ENCODE data around the gene BBS10. TPM values are rescaled to one million over a fixed set of nuclear protein-coding genes. Genes with fewer than 3 reads are reported as not detected.

The BBS10 gene
- total RNA-seq, 1 donor = 13.8 TPM

GRCh38 chr12:76303989-76304460, 44.2 kb downstream of the BBS10 start:
- TF ChIP-seq CTCF (IDR thresholded peaks at IDR 0.05; ENCODE audit: insufficient read depth, low read depth, low read length) = no peak
- peak; percentile 46 for DNase-seq (ENCODE audit: low read depth)
- no peak overlapping the region for H3K4me3 ChIP-seq (ENCODE audit: low read depth, low read length)

- TF ChIP-seq CTCF (IDR thresholded peaks at IDR 0.05; ENCODE audit: insufficient read depth, low read depth, low read length) = no peak
- no peak for DNase-seq (ENCODE audit: low read depth)
- H3K4me3 ChIP-seq (ENCODE audit: low read depth, low read length) = no peak overlapping the region
Measured at GRCh38 chr12:76303365-76303764, 44.9 kb downstream of the BBS10 start.

- H3K4me3 ChIP-seq (ENCODE audit: low read depth, low read length) = no peak overlapping the region
- no peak for TF ChIP-seq CTCF (IDR thresholded peaks at IDR 0.05; ENCODE audit: insufficient read depth, low read depth, low read length)
- no peak for DNase-seq (ENCODE audit: low read depth)
Measured at GRCh38 chr12:76300297-76300665, 47.9 kb downstream of the BBS10 start.

- no peak for DNase-seq (ENCODE audit: low read depth)
- no peak overlapping the region for H3K4me3 ChIP-seq (ENCODE audit: low read depth, low read length)
- no peak for TF ChIP-seq CTCF (IDR thresholded peaks at IDR 0.05; ENCODE audit: insufficient read depth, low read depth, low read length)
Measured at GRCh38 chr12:76299536-76300296, 48.5 kb downstream of the BBS10 start.

Small RNAs within 50 kb of the gene (small RNA-seq; reads per million reads assigned to genes)
- gene RN7SKP172 = not detected

Other genes with a start within 250 kb of the BBS10 start
- gene OSBPL8, start 211.4 kb upstream of the BBS10 start, total RNA-seq = 135 and 148 TPM in 2 replicates

All from fibroblast of villous mesenchyme (primary cell).